Esophagus muscularis mucosa (tissue), 3 donors: Measurements from ENCODE around the gene DDHD1.

Source experiments
- CTCF ChIP-seq, 3 experiments: fragments of 200-600 bp in 2 of 3; fragments of 450-650 bp in 1 of 3; sonication (generic) in 2 of 3; IDR thresholded peaks; one replicate each; pipeline ENCODE4 v1.5.1; 2017 to 2019; ENCODE audit warnings: antibody characterized with exemption in 3 of 3, mild to moderate bottlenecking in 2 of 3, moderate library complexity in 1 of 3
- POLR2A ChIP-seq: fragments of 450-650 bp; IDR thresholded peaks from one replicate; pipeline ENCODE4 v1.6.1; 2017; ENCODE audit warnings: antibody characterized with exemption, moderate library complexity, mild to moderate bottlenecking, low read depth
- POLR2AphosphoS5 ChIP-seq, 2 donors: sonication (generic); formaldehyde crosslinking; IDR thresholded peaks; one replicate each; pipeline ENCODE4 v1.6.1; 2017; ENCODE audit warnings: antibody characterized with exemption in 2 of 2

DNA sequence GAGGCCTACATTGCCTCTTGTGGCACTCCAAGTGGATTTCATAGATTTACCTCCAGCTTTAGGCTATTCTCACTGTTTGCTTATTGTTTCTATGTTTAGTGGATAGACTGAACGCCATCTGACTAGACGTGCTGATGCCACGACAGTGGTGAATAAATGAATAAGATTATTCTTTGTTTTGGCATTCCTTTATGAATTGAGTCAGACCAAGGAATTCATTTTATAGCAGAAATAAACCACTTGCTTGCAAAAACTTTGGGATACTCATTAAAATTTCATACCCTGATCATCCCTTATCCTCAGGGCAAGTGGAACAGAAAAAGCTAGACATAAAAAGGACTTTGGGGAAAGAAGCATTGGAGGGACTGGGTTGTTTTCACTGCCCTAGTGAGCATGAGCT, 130.5 kb downstream of the DDHD1 start:
- no peak for TF ChIP-seq CTCF (IDR thresholded peaks at IDR 0.05)
- no peak for TF ChIP-seq POLR2A
- TF ChIP-seq POLR2AphosphoS5 (IDR thresholded peaks at IDR 0.05), result no peak
